Measurements from ENCODE around the gene SEPTIN10. TPM values are rescaled to one million over a fixed set of nuclear protein-coding genes. Genes with fewer than 3 reads are reported as not detected.

Gene SEPTIN10
- total and polyA plus RNA-seq, 9 of the 15 experiments (the other 6 are each of a cell fraction or from before 2014, with no cell fraction given), result 0.40 TPM; not detected in 8

- ATAC-seq, result no peak
Measured at GRCh38 chr2:109503191-109503590, 110.6 kb downstream of the SEPTIN10 start.

More at GRCh38 chr2:109503191-109503590, 110.6 kb downstream of the SEPTIN10 start:
- in situ Hi-C loops (cut with MboI), result loop anchor here (10.0 kb wide), 1 partner anchor 378 kb away; the partner anchor contains the start of gene SH3RF3
- no peak for DNase-seq (ENCODE audit: extremely low read depth in 1 of 4, low spot score in 3 of 4)
- Histone ChIP-seq H3K9me1 (ENCODE audit: control insufficient read depth, insufficient read depth, low read length) (no peaks in the 10 kb centered on the region), H3K79me2 (ENCODE audit: control insufficient read depth, insufficient read depth, low read length) (no peaks in the 10 kb centered on the region), H4K20me1 (replicated peaks; ENCODE audit: control insufficient read depth, insufficient read depth, low read length) (no peaks in the 10 kb centered on the region), H3K4me1 (replicated peaks in 1 of 2; ENCODE audit: control insufficient read depth in 2 of 2, insufficient read depth in 2 of 2, low read length in 2 of 2) (no peaks in the 10 kb centered on the region), H3K4me3 (no peak overlapping the region), H2AFZ (ENCODE audit: low read depth, low read length) (no peak overlapping the region), H3K27me3 (ENCODE audit: control insufficient read depth in 2 of 2, insufficient read depth in 2 of 2, low read length in 2 of 2) (peaks cover 6 to 55% of the 10 kb centered on the region in 2 experiments; a peak in 4 of 5 replicates), H3K9me3 (replicated peaks; ENCODE audit: control insufficient read depth, insufficient read depth, low read depth, low read length) (no peaks in the 10 kb centered on the region), H3K9ac (ENCODE audit: insufficient read depth in 1 of 2, low read depth in 2 of 2, low read length in 2 of 2) (no peak overlapping the region), H3K36me3 (ENCODE audit: control insufficient read depth, insufficient read depth, low read length) (no peaks in the 10 kb centered on the region), H3K4me2 (ENCODE audit: insufficient read depth, low read length) (no peak overlapping the region), H3K27ac (ENCODE audit: extremely low read depth, low read depth, low read length) (no peak overlapping the region)
- WGBS (ENCODE audit: insufficient coverage, low coverage, missing lambda C conversion rate), result 3% methylated on average over 5 of the region's 5 CpGs
- ChIA-PET POLR2A (no interaction called here), CTCF (ENCODE audit: low intra/inter-chr PET ratio) (no interaction called here)
- no TSS peak for BruUV-seq (replicated peaks)
- no peak for FAIRE-seq
- intact Hi-C loops (cut with micrococcal nuclease), result no loop called here
- TF ChIP-seq ELF2 (CRISPR knock-in tag; IDR thresholded peaks at IDR 0.05) (no peak), HIVEP1 (CRISPR knock-in tag; IDR thresholded peaks at IDR 0.05) (no peak), ZNF785 (CRISPR knock-in tag; IDR thresholded peaks at IDR 0.05) (no peak), RFX7 (CRISPR knock-in tag; IDR thresholded peaks at IDR 0.05) (no peak), ZNF75A (CRISPR knock-in tag; IDR thresholded peaks at IDR 0.05) (no peak), ETV6 (IDR thresholded peaks at IDR 0.05; ENCODE audit: borderline replicate concordance in 1 of 2, low read depth in 2 of 2, low read length in 1 of 2) (no peak), ETV6 (CRISPR knock-in tag; IDR thresholded peaks at IDR 0.05; ENCODE audit: borderline replicate concordance) (no peak), KHSRP (IDR thresholded peaks at IDR 0.05) (no peak), ZNF655 (CRISPR knock-in tag; IDR thresholded peaks at IDR 0.05) (no peak), ATF7 (IDR thresholded peaks at IDR 0.05) (no peak), ZNF175 (CRISPR knock-in tag; IDR thresholded peaks at IDR 0.05; ENCODE audit: low read depth) (no peak), PTTG1 (tag; IDR thresholded peaks at IDR 0.05; ENCODE audit: low read depth) (no peak), KAT7 (CRISPR knock-in tag; IDR thresholded peaks at IDR 0.05; ENCODE audit: borderline replicate concordance) (no peak), NCOA4 (IDR thresholded peaks at IDR 0.05; ENCODE audit: partially characterized antibody) (no peak), POLR2H (tag; IDR thresholded peaks at IDR 0.05; ENCODE audit: low read depth) (no peak), DDX20 (tag; IDR thresholded peaks at IDR 0.05; ENCODE audit: low read depth) (no peak)

All from K562 (cell line).